ENCODE results near the gene CPNE8. TPM values are rescaled to one million over a fixed set of nuclear protein-coding genes. Genes with fewer than 3 reads are reported as not detected.

The CPNE8 gene
- total RNA-seq, 2 donors from 2014 or later: 7.6 to 9.6 TPM

GRCh38 chr12:38907201-38907923, 2.0 kb upstream of the CPNE8 start:
- H3K36me3 ChIP-seq (replicated peaks in 1 of 2; ENCODE audit: insufficient read depth in 1 of 2, low read depth in 2 of 2): no peaks in the 10 kb centered on the region
- intact Hi-C loops (cut with DNase I): no loop called here
- ATAC-seq: no peak
- peak overlapping the region in 3 of 4 donors; percentile 76 to 94 (median 85) for H3K27ac ChIP-seq
- H3K27me3 ChIP-seq: no peaks in the 10 kb centered on the region
- H3K4me1 ChIP-seq: peaks cover 13% of the 10 kb centered on the region
- DNase-seq: no peak
- WGBS, 2 donors: 65 to 71% methylated on average over 6 of the region's 6 CpGs
- no peaks in the 10 kb centered on the region for H3K9me3 ChIP-seq
- TF ChIP-seq CTCF (IDR thresholded peaks at IDR 0.05): no peak
- no peak for TF ChIP-seq POLR2A (IDR thresholded peaks at IDR 0.05)
- peak overlapping the region in 1 of 2 donors; percentile 53 for H3K4me3 ChIP-seq

- peaks cover 13% of the 10 kb centered on the region for H3K4me1 ChIP-seq
- ATAC-seq: peak; percentile 83
- no peaks in the 10 kb centered on the region for H3K36me3 ChIP-seq (replicated peaks in 1 of 2; ENCODE audit: insufficient read depth in 1 of 2, low read depth in 2 of 2)
- intact Hi-C loops (cut with DNase I): no loop called here
- H3K27ac ChIP-seq: peak overlapping the region; percentile 74 to 94 (median 80)
- H3K4me3 ChIP-seq: peak overlapping the region; percentile 36 to 53
- 0 to 1% methylated on average over 30 to 36 of the region's 36 CpGs for WGBS, 2 donors
- H3K27me3 ChIP-seq: no peaks in the 10 kb centered on the region
- DNase-seq: peak; percentile 86 to 89 (median 86)
- no peaks in the 10 kb centered on the region for H3K9me3 ChIP-seq
- TF ChIP-seq POLR2A (IDR thresholded peaks at IDR 0.05) (peak in 2 of 3 donors; percentile 52 to 60), CTCF (IDR thresholded peaks at IDR 0.05) (peak; percentile 76 to 90 (median 82))
Observed at GRCh38 chr12:38906482-38907200, 1.2 kb upstream of the CPNE8 start.

DNA sequence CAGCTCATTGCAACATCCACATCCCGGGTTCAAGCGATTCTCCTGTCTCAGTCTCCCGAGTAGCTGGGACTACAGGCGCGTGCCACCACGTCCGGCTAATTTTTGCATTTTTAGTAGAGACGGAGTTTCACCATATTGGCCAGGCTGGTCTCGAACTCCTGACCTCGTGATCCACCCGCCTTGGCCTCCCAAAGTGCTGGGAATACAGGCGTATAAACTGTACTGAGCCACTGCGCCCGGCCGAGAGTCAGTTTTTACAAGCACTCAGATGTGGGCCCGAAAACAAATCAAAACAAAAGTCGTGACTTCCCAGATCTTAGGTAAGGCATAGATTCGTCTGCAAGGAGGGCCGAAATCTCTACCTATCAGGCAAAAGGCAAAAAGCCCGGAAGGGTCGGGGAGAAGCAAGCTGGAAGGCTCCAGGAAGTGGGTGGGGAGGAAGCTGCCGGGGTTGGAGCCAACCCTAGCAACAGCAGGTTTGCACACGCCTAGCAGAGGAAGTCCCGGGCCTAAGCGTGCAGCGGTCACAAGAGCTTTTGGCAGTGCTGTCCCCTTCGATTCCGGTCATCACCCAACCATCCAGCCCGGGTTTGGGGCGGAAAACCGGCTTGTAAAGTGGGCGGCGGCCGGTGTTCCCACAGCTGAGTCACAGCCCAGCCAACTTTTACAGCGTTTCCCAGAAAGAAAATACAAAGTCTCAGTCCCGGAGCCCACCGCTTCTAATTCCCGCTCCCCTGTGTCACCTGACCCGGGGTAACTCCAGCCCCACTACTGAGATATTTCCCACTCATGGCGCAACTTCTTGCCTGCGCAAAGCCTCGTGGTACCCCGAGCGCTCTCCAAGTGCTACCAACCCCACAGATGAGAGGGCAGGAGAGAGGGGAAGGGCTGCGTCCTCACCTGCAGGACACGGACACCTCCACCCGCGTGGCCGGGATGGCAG, 583 bp downstream of the CPNE8 start:
- TF ChIP-seq CTCF (IDR thresholded peaks at IDR 0.05): no peak
- peak in 1 of 3 donors; percentile 24 for TF ChIP-seq POLR2A (IDR thresholded peaks at IDR 0.05)
- intact Hi-C loops (cut with DNase I): no loop called here
- Histone ChIP-seq H3K4me3 (peak overlapping the region; percentile 36 to 53), H3K27me3 (no peaks in the 10 kb centered on the region), H3K36me3 (replicated peaks in 1 of 2; ENCODE audit: insufficient read depth in 1 of 2, low read depth in 2 of 2) (no peaks in the 10 kb centered on the region), H3K9me3 (no peaks in the 10 kb centered on the region), H3K4me1 (peaks cover 13% of the 10 kb centered on the region), H3K27ac (peak overlapping the region; percentile 74 to 94 (median 80))
- WGBS, 2 donors: 20 to 58% methylated on average over 25 to 44 of the region's 49 CpGs
- DNase-seq: peak; percentile 66 to 85 (median 82)
- ATAC-seq: peak; percentile 74

GRCh38 chr12:38903596-38903995, 1.8 kb downstream of the CPNE8 start:
- Histone ChIP-seq H3K27ac (peak overlapping the region in 2 of 4 donors; percentile 18 to 94), H3K4me3 (no peak overlapping the region), H3K27me3 (no peaks in the 10 kb centered on the region), H3K36me3 (replicated peaks in 1 of 2; ENCODE audit: insufficient read depth in 1 of 2, low read depth in 2 of 2) (no peaks in the 10 kb centered on the region), H3K4me1 (peaks cover 13% of the 10 kb centered on the region), H3K9me3 (no peaks in the 10 kb centered on the region)
- TF ChIP-seq POLR2A (IDR thresholded peaks at IDR 0.05) (no peak), CTCF (IDR thresholded peaks at IDR 0.05) (no peak)
- WGBS, 2 donors: 36 to 50% methylated on average over 3 of the region's 3 CpGs
- ATAC-seq: no peak
- no peak for DNase-seq
- intact Hi-C loops (cut with DNase I): no loop called here

Data from body of pancreas (tissue), 4 donors.